PFSK-1 (cell line): Measurements from ENCODE around the gene REV3L.

Source experiments
- FOXP2 ChIP-seq: optimal IDR thresholded peaks from 2 replicates; pipeline ENCODE3; 2011; ENCODE audit warnings: borderline replicate concordance, control low read depth, inconsistent platforms; ENCODE audit not compliant: insufficient read depth; ENCODE audit errors: extremely low read length, extremely low read depth
- POLR2AphosphoS5 ChIP-seq: IDR thresholded peaks from 2 replicates; pipeline ENCODE4 v1.6.1; 2012; ENCODE audit warnings: low read depth, mild to moderate bottlenecking, control low read depth, low read length, moderate library complexity
- REST ChIP-seq, 2 experiments: IDR thresholded peaks; 2 replicates each; pipeline versions ENCODE4 v1.6.1 to v1.8.0; 2011 to 2012; ENCODE audit warnings: low read depth in 2 of 2, low read length in 2 of 2, control low read depth in 1 of 2, inconsistent platforms in 1 of 2, mild to moderate bottlenecking in 1 of 2, moderate library complexity in 1 of 2; ENCODE audit not compliant: insufficient read depth in 1 of 2
- SIN3A ChIP-seq: IDR thresholded peaks from 2 replicates; pipeline ENCODE4 v1.6.1; 2012; ENCODE audit warnings: mild to moderate bottlenecking, low read length, moderate library complexity, borderline replicate concordance; ENCODE audit not compliant: insufficient read depth
- TAF1 ChIP-seq: IDR thresholded peaks from 2 replicates; pipeline ENCODE4 v1.6.1; 2012; ENCODE audit warnings: low read length, control low read depth, borderline replicate concordance; ENCODE audit not compliant: insufficient read depth

REV3L gene

GRCh38 chr6:111256646-111257045 is 226.4 kb downstream of the REV3L start:
- TF ChIP-seq SIN3A = no peak
- TF ChIP-seq POLR2AphosphoS5 = no peak
- no peak for TF ChIP-seq TAF1
- TF ChIP-seq FOXP2 = no peak
- no peak for TF ChIP-seq REST (IDR thresholded peaks at IDR 0.05; ENCODE audit: insufficient read depth in 1 of 2, low read depth in 2 of 2, low read length in 2 of 2)

GRCh38 chr6:111254779-111255166 is 228.2 kb downstream of the REV3L start:
- TF ChIP-seq REST (IDR thresholded peaks at IDR 0.05; ENCODE audit: insufficient read depth in 1 of 2, low read depth in 2 of 2, low read length in 2 of 2) (no peak), FOXP2 (no peak), SIN3A (no peak), TAF1 (no peak), POLR2AphosphoS5 (no peak)

- TF ChIP-seq FOXP2 (no peak), REST (IDR thresholded peaks at IDR 0.05; ENCODE audit: insufficient read depth in 1 of 2, low read depth in 2 of 2, low read length in 2 of 2) (no peak), TAF1 (no peak), POLR2AphosphoS5 (no peak), SIN3A (no peak)
These were observed 228.8 kb downstream of the REV3L start for GRCh38 chr6:111254004-111254778.

- TF ChIP-seq REST (IDR thresholded peaks at IDR 0.05; ENCODE audit: insufficient read depth in 1 of 2, low read depth in 2 of 2, low read length in 2 of 2) (no peak), SIN3A (no peak), FOXP2 (no peak), TAF1 (no peak), POLR2AphosphoS5 (no peak)
These were observed 230.3 kb downstream of the REV3L start for GRCh38 chr6:111252726-111253125.
